K562 (cell line): ENCODE results near the gene RUNX3. TPM values are rescaled to one million over a fixed set of nuclear protein-coding genes. Genes with fewer than 3 reads are reported as not detected.

Experiments
- ATAC-seq: fragments of 200-7000 bp; cut with Tn5 transposase; 3 replicates; pipeline ENCODE4 v1.9.1; 2020; ENCODE audit warnings: moderate library complexity
- BruUV-seq: library from RNA; stranded (reverse); fragments of 400-500 nt; replicated peaks from 2 replicates; lab custom pipeline; 2021; lab: Mats Ljungman, UMichigan
- CTCF ChIA-PET: fragments of 300-600 bp; formaldehyde crosslinking; extraction: SDS; loops from one replicate; lab custom pipeline; 2021; ENCODE audit warnings: low intra/inter-chr PET ratio; lab: Yijun Ruan, JAX
- POLR2A ChIA-PET: fragments of 300-600, 350-650 bp; sonication (Branson Sonifier 250); formaldehyde crosslinking; extraction: SDS; loops from one replicate; lab custom pipeline; 2021; ENCODE audit warnings: antibody characterized with exemption, inconsistent platforms; lab: Yijun Ruan, JAX
- DNase-seq, 4 experiments: peaks; one replicate each; pipeline versions ENCODE4 v3.0.0 to v3.0.0-alpha.2; 2011 to 2018; ENCODE audit warnings: low spot score in 3 of 4, mixed read lengths in 3 of 4; ENCODE audit errors: extremely low read depth in 1 of 4
- FAIRE-seq: peaks from 2 replicates; lab custom pipeline; 2011; peaks lifted over from hg19 to GRCh38; lab: Jason Lieb, UNC
- H2AFZ ChIP-seq: 2 replicates; pipeline ENCODE4 v1.6.0; 2011; ENCODE audit warnings: low read depth, low read length, control low read depth, inconsistent platforms
- H3K27ac ChIP-seq: fragments of 200-600 bp; 3 replicates; pipeline ENCODE4 v1.8.0; 2011; ENCODE audit warnings: low read depth, mild to moderate bottlenecking, control low read depth, inconsistent platforms, low read length, moderate library complexity, mixed read lengths; ENCODE audit errors: extremely low read depth
- H3K27me3 ChIP-seq, 2 experiments: fragments of 300-600 bp in 1 of 2; 2 replicates in 1 of 2; 3 replicates in 1 of 2; pipeline versions ENCODE4 v1.6.0 to v1.8.0; 2011; ENCODE audit warnings: inconsistent platforms in 2 of 2, low read length in 2 of 2, mild to moderate bottlenecking in 1 of 2, mixed read lengths in 1 of 2, moderate library complexity in 1 of 2; ENCODE audit not compliant: control insufficient read depth in 2 of 2, insufficient read depth in 2 of 2
- H3K36me3 ChIP-seq: fragments of 300-600 bp; 3 replicates; pipeline ENCODE4 v1.8.0; 2011; ENCODE audit warnings: mild to moderate bottlenecking, low read length, inconsistent platforms; ENCODE audit not compliant: control insufficient read depth, insufficient read depth
- H3K4me1 ChIP-seq, 2 experiments: fragments of 200-600 bp in 1 of 2; replicated peaks in 1 of 2; 2 replicates in 1 of 2; 3 replicates in 1 of 2; pipeline versions ENCODE4 v1.5.1 to v1.8.0; 2011; ENCODE audit warnings: inconsistent platforms in 2 of 2, low read length in 2 of 2, mild to moderate bottlenecking in 1 of 2, mixed read lengths in 1 of 2, moderate library complexity in 1 of 2; ENCODE audit not compliant: control insufficient read depth in 2 of 2, insufficient read depth in 2 of 2
- H3K4me2 ChIP-seq: 2 replicates; pipeline ENCODE4 v1.6.1; 2011; ENCODE audit warnings: low read length, control low read depth, inconsistent platforms, mixed read lengths; ENCODE audit not compliant: insufficient read depth
- H3K4me3 ChIP-seq: fragments of 200-600 bp; sonication (generic), shearing (Covaris generic); 2 replicates; pipeline ENCODE4 v1.5.1; 2016; ENCODE audit warnings: control low read depth, inconsistent platforms
- H3K79me2 ChIP-seq: fragments of 200-600 bp; 3 replicates; pipeline ENCODE4 v1.8.0; 2011; ENCODE audit warnings: low read length, inconsistent platforms; ENCODE audit not compliant: control insufficient read depth, insufficient read depth
- H3K9ac ChIP-seq, 2 experiments: 2 replicates each; pipeline versions ENCODE4 v1.6.0 to v1.6.1; 2011; ENCODE audit warnings: low read depth in 2 of 2, low read length in 2 of 2, control low read depth in 1 of 2, inconsistent platforms in 1 of 2, mild to moderate bottlenecking in 1 of 2, mixed read lengths in 1 of 2; ENCODE audit not compliant: insufficient read depth in 1 of 2
- H3K9me1 ChIP-seq: one replicate; pipeline ENCODE4 v1.6.0; 2011; ENCODE audit warnings: inconsistent platforms, mild to moderate bottlenecking, low read length, moderate library complexity; ENCODE audit not compliant: control insufficient read depth, insufficient read depth
- H3K9me3 ChIP-seq: replicated peaks from 2 replicates; pipeline ENCODE4 v1.5.1; 2011; ENCODE audit warnings: low read depth, low read length, inconsistent platforms; ENCODE audit not compliant: control insufficient read depth, insufficient read depth
- H4K20me1 ChIP-seq: replicated peaks from 2 replicates; pipeline ENCODE4 v1.6.1; 2011; ENCODE audit warnings: low read length, inconsistent platforms, mixed read lengths; ENCODE audit not compliant: control insufficient read depth, insufficient read depth
- CBX1 ChIP-seq: sonication (generic); IDR thresholded peaks from 2 replicates; pipeline ENCODE4 v1.6.1; 2016; ENCODE audit warnings: antibody characterized with exemption, low read depth, mild to moderate bottlenecking
- CBX2 ChIP-seq: fragments of 200-600 bp; sonication (generic); IDR thresholded peaks from one replicate; pipeline ENCODE4 v1.6.1; 2012; ENCODE audit warnings: mild to moderate bottlenecking, low read length, inconsistent platforms; ENCODE audit not compliant: insufficient read depth, poor library complexity, severe bottlenecking
- HCFC1 ChIP-seq: IDR thresholded peaks from 2 replicates; pipeline ENCODE4 v1.6.1; 2012; ENCODE audit warnings: low read depth, low read length, improper control_type of control experiment
- RBM14 ChIP-seq: fragments of 200-400 bp; formaldehyde crosslinking; IDR thresholded peaks from 2 replicates; pipeline ENCODE4 v1.6.1; 2018; ENCODE audit warnings: low read depth, mild to moderate bottlenecking, low read length, moderate library complexity, borderline replicate concordance; ENCODE audit not compliant: insufficient read depth
- SMARCB1 ChIP-seq: IDR thresholded peaks from 2 replicates; pipeline ENCODE4 v1.6.1; 2011; ENCODE audit warnings: improper control_type of control experiment, low read depth; ENCODE audit not compliant: insufficient read length
- STAT5B ChIP-seq: fragments of 250-450 bp; sonication (Bioruptor Pico); IDR thresholded peaks from 2 replicates; pipeline ENCODE4 v1.8.0; 2021; ENCODE audit warnings: mild to moderate bottlenecking, inconsistent platforms
- THRB ChIP-seq: fragments of 450-650 bp; formaldehyde crosslinking; conservative IDR thresholded peaks from 2 replicates; pipeline ENCODE4 v1.4.0; 2022; ENCODE audit warnings: mild to moderate bottlenecking, missing genetic modification characterization
- ZNF507 ChIP-seq: conservative IDR thresholded peaks from 2 replicates; pipeline ENCODE4 v1.6.1; 2017; ENCODE audit warnings: missing genetic modification characterization, missing compliant biosample characterization
- ZNF717 ChIP-seq: fragments of 250-450 bp; sonication (Bioruptor Pico); IDR thresholded peaks from 2 replicates; pipeline ENCODE4 v1.5.0; 2021
- WGBS: fragments of 100-300 bp; shearing (Covaris generic); methylation state at CpG from one replicate; pipeline ENCODE4 v1.1.6; 2016; ENCODE audit warnings: low coverage, mixed read lengths; ENCODE audit not compliant: insufficient coverage; ENCODE audit errors: missing lambda C conversion rate; 5-methylcytosine and 5-hydroxymethylcytosine counted together
- in situ Hi-C: fragments of 300-500 bp; cut with MboI; formaldehyde crosslinking; loops from 4 replicates; pipeline ENCODE4 v1.15.0; 2018; ENCODE audit warnings: inconsistent platforms, mixed read lengths
- intact Hi-C: fragments of 100-400 bp; cut with micrococcal nuclease; formaldehyde crosslinking; loops from 2 replicates; pipeline ENCODE4 v1.14.2; 2022
- polyA plus RNA-seq, 8 experiments: library from polyadenylated mRNA; depleted of rRNA in 4 of 8; stranded (reverse) in 5 of 8; unstranded in 3 of 8; fragments of >200 nt; fragmentation: Nextera tagmentation in 2 of 8; fragmentation: Illumina TruSeq in 1 of 8; extraction: Ambion mirVana in 2 of 8; extraction: Trizol in 1 of 8; gene quantifications; 2 replicates each; pipeline versions ENCODE4 v1.2.1 to v1.2.3, GENCODE V29; 2011 to 2014; ENCODE audit warnings: inconsistent platforms in 1 of 8, missing spikeins in 1 of 8
- total RNA-seq, 7 experiments: library from RNA; depleted of rRNA in 6 of 7; stranded (reverse); fragments of >200 nt in 6 of 7; fragmentation: Illumina TruSeq in 2 of 7; extraction: Trizol in 2 of 7; gene quantifications; 2 replicates each; pipeline versions ENCODE4 v1.2.1 to v1.2.3, GENCODE V29; 2011 to 2021; ENCODE audit warnings: low replicate concordance in 1 of 7

The RUNX3 gene
- total and polyA plus RNA-seq, 9 of the 15 experiments (the other 6 are each of a cell fraction or from before 2014, with no cell fraction given): 0.01 to 0.64 (median 0.09) TPM

GRCh38 chr1:24911651-24912155 lies 18.4 kb downstream of the RUNX3 start:
- H3K4me3 ChIP-seq: no peak overlapping the region
- ChIA-PET CTCF (no interaction called here), POLR2A (interaction anchor here (0.6 to 1.4 kb wide), 3 partner anchors 14 to 18 kb away, joined by 3 to 6 read pairs (median 3); no protein-coding TSS in a partner anchor)
- H4K20me1 ChIP-seq: no peaks in the 10 kb centered on the region
- H3K4me1 ChIP-seq: peaks cover 6 to 28% of the 10 kb centered on the region in 2 experiments
- peaks cover 5 to 22% of the 10 kb centered on the region in 2 experiments; a peak in 4 of 5 replicates for H3K27me3 ChIP-seq
- no peaks in the 10 kb centered on the region for H3K79me2 ChIP-seq
- H3K9ac ChIP-seq: no peak overlapping the region
- no peaks in the 10 kb centered on the region; the same call in 1 of the 2 replicates for H3K9me3 ChIP-seq
- H2AFZ ChIP-seq: peak overlapping the region; percentile 72
- no peak overlapping the region for H3K27ac ChIP-seq
- H3K4me2 ChIP-seq: 0 out of 2 replicates have a peak overlapping the region, but pooled peaks have one; percentile 6
- H3K36me3 ChIP-seq: no peaks in the 10 kb centered on the region
- 57% methylated on average over 19 of the region's 20 CpGs for WGBS
- intact Hi-C loops (no loop called here), in situ Hi-C loops (no loop called here)
- H3K9me1 ChIP-seq: no peaks in the 10 kb centered on the region
- TF ChIP-seq ZNF507 (no peak), SMARCB1 (no peak), STAT5B (no peak), CBX1 (no peak), HCFC1 (no peak), ZNF717 (CRISPR knock-in tag) (no peak), RBM14 (no peak), THRB (no peak), CBX2 (no peak)
- no peak for FAIRE-seq
- no peak for ATAC-seq
- BruUV-seq: no TSS peak
- DNase-seq: no peak
